Brain microvascular endothelial cell (primary cell): ENCODE data around the gene CD163.
"Not testable (repeated sequence)": the region's sequence is repeated elsewhere in the genome, so short reads cannot be mapped to it uniquely, and the experiment has no call there.

Experiments used
- DNase-seq: peaks from one replicate; pipeline ENCODE4 v3.0.0-alpha.2; 2020
- H3K27ac ChIP-seq: fragments of 250-450 bp; sonication (Bioruptor Pico); 2 replicates; pipeline ENCODE4 v1.5.1; 2020; ENCODE audit warnings: mild to moderate bottlenecking, moderate library complexity
- H3K27me3 ChIP-seq: fragments of 250-450 bp; sonication (Bioruptor Pico); replicated peaks from 2 replicates; pipeline ENCODE4 v1.5.1; 2020; ENCODE audit warnings: mild to moderate bottlenecking
- H3K36me3 ChIP-seq: fragments of 250-450 bp; sonication (Bioruptor Pico); replicated peaks from 2 replicates; pipeline ENCODE4 v1.5.1; 2020; ENCODE audit warnings: mild to moderate bottlenecking
- H3K4me3 ChIP-seq: 2 replicates; pipeline ENCODE4 v1.5.1; 2011; ENCODE audit warnings: low read depth, mild to moderate bottlenecking, control low read depth, low read length, moderate library complexity
- CTCF ChIP-seq: IDR thresholded peaks from 2 replicates; pipeline ENCODE4 v1.5.1; 2011; ENCODE audit warnings: low read depth, mild to moderate bottlenecking, moderate library complexity, low read length, control low read depth, inconsistent platforms; ENCODE audit errors: missing control alignments
- in situ Hi-C: cut with HindIII; loops from 2 replicates; pipeline ENCODE4 v1.10.0; 2017; ENCODE audit warnings: low sequenced_read_pairs, low pct_ligation_motif_present

Gene CD163

GRCh38 chr12:7503686-7504415 is at the start of gene CD163:
Gene CD163 (minus strand): TSS chr12:7503777. CDS start chr12:7503690, 87 bp downstream.
- in situ Hi-C loops: no loop called here
- DNase-seq: no peak
- Histone ChIP-seq H3K36me3 (no peaks in the 10 kb centered on the region), H3K27ac (no peak within 1 kb of the TSS), H3K4me3 (no peak within 1 kb of the TSS), H3K27me3 (no peaks in the 10 kb centered on the region)
- TF ChIP-seq CTCF: no peak

- H3K36me3 ChIP-seq: no peaks in the 10 kb centered on the region
- no peak overlapping the region for H3K4me3 ChIP-seq
- in situ Hi-C loops: no loop called here
- H3K27me3 ChIP-seq: no peaks in the 10 kb centered on the region
- H3K27ac ChIP-seq: no peak overlapping the region
- DNase-seq: peak; percentile 3
- no peak for TF ChIP-seq CTCF
These were observed 39.2 kb upstream of the CD163 start for GRCh38 chr12:7542813-7543212.

- TF ChIP-seq CTCF: no peak
- Histone ChIP-seq H3K36me3 (no peaks in the 10 kb centered on the region), H3K27ac (no peak overlapping the region), H3K4me3 (no peak overlapping the region), H3K27me3 (no peaks in the 10 kb centered on the region)
- DNase-seq: no peak
- in situ Hi-C loops: no loop called here
These were observed 38.5 kb upstream of the CD163 start for GRCh38 chr12:7542046-7542445.

- TF ChIP-seq CTCF: no peak
- no peak for DNase-seq
- in situ Hi-C loops: no loop called here
These were observed 10.8 kb upstream of the CD163 start for GRCh38 chr12:7514416-7514815.

GRCh38 chr12:7512553-7512952 is 9.0 kb upstream of the CD163 start:
- TF ChIP-seq CTCF: no peak

More at GRCh38 chr12:7514416-7514815, 10.8 kb upstream of the CD163 start:
- H3K27ac ChIP-seq: no peak overlapping the region
- H3K4me3 ChIP-seq: no peak overlapping the region
- H3K27me3 ChIP-seq: no peaks in the 10 kb centered on the region
- H3K36me3 ChIP-seq: no peaks in the 10 kb centered on the region

GRCh38 chr12:7509793-7510470 is 6.4 kb upstream of the CD163 start:
- H3K27me3 ChIP-seq, H3K4me3 ChIP-seq, in situ Hi-C loops, H3K27ac ChIP-seq, DNase-seq, H3K36me3 ChIP-seq: not testable (repeated sequence)

More at GRCh38 chr12:7512553-7512952, 9.0 kb upstream of the CD163 start:
- Histone ChIP-seq H3K27me3 (no peaks in the 10 kb centered on the region), H3K27ac (no peak overlapping the region), H3K4me3 (no peak overlapping the region), H3K36me3 (no peaks in the 10 kb centered on the region)
- peak; percentile 97 for DNase-seq
- in situ Hi-C loops: no loop called here
